Skin of body (tissue), 2 donors: ENCODE results near the gene MBP. TPM values are rescaled to one million over a fixed set of nuclear protein-coding genes. Genes with fewer than 3 reads are reported as not detected.

ENCODE experiments used
- DNase-seq: peaks from one replicate; lab custom pipeline; 2025; lab: John Stamatoyannopoulos, UW
- total RNA-seq: library from RNA; depleted of rRNA; stranded (reverse); fragments of >200 nt; gene quantifications from one replicate; pipeline ENCODE4 v1.2.3, GENCODE V29; 2014

Gene MBP
- total RNA-seq, 1 donor from 2014 or later = 25.1 TPM

DNA sequence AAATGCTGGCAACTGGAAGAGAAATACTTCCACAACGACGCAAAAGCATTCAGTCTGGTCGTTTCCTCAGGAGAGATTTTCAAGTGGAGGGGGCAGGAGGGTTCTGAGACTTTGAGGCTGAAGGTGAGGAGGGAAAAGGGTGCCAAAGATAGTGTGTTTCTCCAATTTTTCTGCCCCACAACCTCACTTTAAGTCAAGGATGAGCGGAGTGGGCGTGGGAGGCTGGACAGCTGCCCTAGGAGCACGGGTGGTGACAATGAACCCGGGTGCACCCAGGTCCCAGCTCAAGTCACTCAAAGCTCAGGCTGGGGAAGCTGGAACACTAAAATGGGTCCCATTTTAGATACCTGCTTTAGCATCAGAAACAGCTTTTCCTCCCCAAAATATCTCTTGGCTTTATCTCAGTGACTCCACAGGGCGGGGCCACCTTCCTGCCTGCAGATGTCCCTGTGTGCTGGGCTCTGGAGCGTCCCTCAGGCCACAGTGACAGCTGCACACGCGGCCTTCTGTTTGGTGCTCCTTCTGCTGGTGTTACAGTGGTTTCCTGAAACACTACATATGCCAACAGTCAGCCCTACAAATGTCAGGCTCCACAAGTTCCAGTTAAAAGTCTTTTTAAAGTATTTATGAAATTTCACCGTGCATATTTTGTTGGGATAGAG lies 1.4 kb upstream of the MBP start:
- no peak for DNase-seq

DNA sequence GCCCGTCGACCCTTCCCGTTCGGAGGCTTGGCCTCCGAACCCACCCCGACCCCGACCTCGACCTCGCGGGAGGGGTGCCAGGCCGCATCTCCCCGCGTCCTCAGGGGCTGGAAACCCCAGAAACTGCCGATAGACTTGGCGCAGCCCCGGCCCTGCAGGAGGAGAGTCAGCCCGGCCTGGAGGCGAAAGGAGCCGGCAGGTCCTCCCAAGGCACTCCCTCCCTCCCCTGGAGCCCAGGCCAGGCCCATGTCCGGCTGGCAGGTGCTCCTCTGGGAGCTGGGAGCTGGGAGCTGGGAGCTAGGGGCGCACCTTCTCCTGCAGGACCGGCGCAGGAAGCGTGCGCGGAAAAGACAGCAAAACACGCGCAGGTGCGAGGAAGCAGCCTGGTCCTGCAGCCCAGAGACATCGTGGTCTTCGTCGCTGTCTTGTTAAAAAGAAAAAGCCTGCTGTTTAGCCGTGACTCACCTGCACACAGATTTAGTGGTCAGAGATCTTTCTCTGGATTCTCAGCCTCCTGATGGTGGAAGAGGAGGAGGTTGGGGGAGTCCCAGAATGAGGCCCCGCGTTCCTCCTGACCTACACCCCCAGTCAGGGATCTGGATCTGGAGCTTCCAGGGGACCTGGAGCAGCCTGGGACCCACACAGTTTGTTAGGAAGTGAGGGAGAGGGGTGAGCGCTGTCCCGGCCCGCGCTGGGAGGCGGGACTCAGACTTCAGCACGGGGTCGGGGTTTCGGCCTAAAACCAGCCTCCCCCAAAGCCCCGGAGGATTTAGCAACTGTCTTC lies 660 bp upstream of the MBP start:
- no peak for DNase-seq

DNA sequence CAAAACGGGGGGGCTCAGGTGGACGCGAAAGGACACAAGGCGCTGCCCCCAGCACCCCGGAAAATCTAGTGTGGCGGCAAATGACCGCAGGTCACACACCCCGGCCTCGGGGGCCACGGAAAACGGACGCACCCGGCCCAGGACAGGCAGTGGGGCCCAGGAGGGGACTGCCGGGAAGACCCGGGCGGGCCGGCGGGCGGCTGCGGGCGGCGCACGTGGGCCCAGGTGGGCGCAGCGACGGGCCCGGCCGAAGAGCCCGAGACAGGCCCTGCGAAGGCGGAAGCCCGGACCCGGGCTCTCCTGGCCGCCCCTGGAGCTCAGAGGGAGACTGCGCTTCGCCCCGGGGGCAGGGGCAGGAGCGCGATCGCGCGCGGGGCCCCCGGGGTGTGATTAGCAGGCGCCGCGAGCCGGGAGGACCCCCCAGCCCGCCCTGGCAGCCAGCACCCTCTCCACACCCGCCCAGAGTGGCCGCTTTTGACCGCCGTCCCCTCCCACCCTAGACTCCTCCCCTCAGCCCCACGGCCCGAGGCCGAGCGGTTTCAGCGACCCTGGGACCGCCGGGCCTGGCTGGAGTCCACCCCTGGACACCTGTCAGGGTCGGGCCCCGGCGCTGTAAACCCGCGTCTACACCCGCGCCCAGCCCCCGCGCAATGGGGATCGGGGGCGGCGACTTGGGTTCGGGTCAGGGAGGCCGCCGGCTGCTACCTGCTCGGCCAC lies 773 bp downstream of the MBP start:
- DNase-seq = no peak

DNA sequence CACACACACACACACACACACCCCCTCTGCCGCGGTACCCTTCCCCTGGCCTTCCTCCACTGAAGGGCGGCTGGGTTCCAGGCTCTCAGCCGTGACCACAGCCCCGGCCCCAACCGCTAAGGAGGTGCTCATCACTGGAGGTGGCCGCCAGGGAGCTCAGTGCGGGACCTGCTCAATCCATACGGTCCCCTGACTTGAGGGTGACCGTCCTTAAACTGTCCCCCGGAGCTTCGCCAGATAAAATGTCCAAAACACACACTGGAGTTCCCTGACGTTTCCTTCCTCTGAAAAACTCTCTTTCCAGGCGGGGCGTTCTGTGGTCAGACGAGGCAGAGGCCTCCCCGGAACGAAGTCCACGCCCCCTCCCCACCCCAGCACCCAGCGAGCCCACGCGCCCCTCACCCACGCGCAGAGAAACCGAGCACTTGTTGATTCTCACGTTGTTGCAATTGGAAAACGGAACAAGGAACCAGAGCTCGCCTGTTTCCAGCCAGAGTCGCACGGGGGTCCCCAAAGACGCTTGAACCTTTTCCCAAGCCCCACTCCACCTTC lies 1.4 kb downstream of the MBP start:
- no peak for DNase-seq

DNA sequence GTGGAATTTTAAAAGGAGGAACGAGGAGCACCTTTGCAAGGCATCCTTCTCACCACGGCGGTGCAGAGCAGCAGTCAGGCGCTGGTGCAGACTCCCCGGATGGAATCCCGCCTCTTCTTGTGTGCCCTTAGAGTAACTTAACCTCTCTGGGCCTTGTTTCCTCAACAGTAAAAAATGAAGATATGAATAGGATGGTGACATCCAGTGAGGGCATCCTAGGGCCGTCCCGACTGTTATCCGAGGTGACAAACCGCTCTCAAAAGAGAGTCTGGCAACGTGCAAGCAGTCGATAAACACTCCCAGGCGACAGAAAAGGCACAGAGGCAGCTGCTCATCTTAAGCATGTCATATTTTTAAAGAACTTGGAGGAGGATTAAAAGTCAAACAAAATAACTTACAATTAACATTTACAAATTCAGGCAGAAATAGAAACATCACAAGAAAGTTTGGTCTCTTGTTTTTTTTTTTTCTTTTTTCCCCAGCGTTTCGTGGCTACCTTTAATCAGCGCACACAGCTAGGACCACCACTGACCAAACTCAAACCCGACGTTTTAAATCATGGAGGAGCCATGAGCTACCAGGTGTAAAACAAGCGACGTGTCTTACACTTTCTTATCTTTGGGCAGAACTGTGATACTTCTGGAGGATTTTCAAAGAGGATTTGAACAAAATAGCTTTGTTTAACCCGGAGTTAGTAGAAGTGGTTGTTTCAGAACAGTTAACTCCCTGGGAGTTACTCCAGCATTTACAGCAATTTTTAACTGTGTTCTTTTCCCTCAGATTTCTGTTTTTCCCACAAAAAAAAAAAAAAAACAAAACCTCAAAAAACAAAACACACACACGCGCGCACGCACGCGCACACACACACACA lies 2.1 kb downstream of the MBP start:
- DNase-seq = no peak

DNA sequence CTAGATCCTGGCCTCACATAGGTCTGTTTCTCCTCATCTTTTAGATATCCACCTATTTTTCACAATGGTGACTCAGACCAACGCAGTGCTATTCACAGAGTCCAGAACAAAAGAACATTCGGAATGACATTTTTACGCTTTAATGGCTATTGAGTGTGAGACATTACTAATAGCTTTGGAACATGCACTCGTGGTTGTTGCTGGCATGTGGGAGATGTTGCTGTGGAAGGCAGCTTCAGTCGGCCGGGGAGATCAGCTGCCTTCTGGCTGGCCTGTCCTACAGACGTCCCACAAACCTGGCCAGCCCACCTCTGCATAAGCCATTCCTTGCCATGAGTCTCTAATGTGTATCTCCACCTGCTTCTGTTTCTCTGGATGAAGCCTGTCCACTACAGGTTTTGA lies 3.4 kb downstream of the MBP start:
- no peak for DNase-seq

DNA sequence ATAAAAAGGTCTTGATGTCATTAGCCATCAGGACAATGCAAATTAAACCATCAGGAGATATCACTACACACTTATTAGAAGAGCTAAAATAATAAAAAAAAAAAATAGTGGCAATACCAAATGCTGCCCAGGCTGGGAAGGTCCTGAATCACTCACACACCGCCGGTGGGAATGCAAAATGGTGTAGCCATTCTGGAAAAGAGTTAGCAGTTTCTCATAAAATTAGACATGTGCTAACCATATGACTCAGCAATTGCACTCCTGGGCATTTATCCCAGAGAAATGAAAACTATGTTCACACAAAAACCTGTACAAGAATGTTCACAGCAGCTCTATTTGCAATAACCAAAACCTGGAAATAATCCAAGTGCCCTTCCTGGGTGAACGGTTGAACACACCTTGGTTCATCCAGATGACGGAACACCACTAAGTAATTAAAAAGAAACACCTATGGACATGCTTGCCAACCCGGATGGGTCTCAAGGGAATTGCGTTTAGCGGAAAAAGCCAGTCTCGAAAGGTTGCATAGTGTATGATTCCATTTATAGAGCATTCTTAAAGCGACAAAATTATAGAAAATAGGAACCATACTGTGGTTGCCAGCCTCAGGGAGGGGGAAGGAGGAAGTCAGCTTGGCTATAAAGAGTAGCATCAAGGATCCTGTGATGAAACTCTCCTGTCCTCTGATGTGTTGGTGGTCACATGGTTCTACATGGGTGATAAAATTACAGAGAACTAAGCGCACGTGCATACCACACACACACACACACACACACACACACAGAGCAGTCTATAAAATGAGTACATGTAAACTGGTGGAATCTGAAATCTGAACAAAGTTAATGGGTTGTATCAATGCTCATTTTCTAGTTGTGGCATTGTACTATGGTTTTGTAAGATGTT lies 4.6 kb downstream of the MBP start:
- DNase-seq = peak; percentile 66

DNA sequence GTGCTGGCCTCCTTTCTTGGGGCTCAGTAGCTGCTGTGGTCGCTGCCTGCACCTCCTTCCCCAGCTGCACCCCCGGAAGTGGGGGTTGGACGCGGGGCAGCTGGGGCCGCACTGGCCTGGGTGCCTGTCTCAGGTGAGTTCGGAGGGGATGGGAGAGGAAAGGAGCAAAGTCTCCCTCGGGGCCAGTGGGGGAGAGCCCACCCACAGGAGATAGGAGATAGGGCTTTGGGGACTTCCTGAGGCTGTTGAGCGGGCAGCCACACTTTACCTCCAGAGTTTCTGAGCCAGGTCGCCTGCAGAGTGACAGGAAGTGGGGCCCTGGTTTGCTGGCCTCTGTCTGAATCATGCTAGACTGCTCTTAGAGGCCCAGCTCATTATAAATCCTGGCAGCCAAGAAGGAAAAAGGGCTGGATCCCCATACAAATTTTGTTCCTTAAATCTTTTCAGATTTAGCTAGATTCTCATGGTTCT lies 8.1 kb downstream of the MBP start:
- DNase-seq = no peak

DNA sequence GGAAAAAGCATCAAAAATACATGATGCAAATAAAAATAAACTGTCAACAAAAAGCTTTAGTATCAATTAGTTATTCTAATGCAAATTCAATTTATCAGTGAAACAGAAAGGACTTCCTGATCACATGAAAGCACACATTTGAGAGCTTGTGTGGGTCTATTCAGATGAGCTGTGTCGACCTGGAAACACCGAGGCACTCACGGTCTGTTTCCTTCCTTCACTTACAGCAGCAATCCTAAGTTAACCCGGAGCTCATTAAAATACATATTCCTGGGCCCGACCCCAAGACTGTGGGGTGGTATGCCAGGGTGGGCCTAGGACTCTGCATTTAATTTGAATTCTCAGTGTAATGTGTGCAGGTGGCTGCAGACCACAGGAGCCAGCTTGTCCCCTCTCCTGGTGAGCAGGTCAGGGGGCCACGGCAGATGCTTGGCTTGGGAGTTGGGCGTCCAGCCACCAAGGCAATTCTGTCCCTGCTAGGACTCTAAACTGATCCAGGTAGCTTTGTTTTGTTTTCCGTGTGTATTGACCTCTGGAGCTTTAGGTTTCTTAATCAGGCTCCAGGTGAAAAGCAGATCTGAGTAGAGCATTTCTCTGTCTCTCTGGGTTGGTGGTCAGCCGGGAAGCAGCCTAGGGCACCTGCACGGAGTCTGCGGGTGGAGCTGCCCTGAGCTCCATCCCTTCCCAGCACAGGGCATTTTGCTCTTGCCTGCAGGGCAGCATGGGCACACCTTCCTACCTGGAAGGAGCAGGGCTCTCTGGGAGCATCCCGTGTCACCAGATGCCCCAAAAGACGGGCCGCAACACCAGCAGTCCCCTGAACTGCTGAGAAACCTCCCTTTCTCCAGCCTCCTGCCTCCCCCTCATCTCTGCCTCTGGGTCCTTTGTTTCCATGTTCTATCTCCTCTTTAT lies 9.0 kb downstream of the MBP start:
- DNase-seq = no peak

DNA sequence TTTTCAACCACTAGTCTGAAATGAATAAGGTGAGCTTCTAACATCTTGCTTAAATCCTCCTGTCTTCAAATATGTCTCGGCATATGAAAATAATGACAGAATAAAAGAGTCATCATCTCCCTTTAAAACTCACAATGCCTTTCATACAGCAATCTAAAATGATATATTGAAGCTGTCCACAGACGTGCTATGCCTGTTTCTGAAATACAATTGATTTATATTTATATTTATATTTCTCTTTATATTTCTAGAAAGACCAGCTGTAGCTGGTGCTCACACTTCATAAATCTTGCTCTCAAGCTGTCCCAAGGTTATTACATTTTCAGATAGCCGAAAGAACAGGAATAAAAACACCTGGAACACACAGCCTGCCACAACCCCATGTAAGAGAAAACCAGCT lies 11.1 kb downstream of the MBP start:
- no peak for DNase-seq

DNA sequence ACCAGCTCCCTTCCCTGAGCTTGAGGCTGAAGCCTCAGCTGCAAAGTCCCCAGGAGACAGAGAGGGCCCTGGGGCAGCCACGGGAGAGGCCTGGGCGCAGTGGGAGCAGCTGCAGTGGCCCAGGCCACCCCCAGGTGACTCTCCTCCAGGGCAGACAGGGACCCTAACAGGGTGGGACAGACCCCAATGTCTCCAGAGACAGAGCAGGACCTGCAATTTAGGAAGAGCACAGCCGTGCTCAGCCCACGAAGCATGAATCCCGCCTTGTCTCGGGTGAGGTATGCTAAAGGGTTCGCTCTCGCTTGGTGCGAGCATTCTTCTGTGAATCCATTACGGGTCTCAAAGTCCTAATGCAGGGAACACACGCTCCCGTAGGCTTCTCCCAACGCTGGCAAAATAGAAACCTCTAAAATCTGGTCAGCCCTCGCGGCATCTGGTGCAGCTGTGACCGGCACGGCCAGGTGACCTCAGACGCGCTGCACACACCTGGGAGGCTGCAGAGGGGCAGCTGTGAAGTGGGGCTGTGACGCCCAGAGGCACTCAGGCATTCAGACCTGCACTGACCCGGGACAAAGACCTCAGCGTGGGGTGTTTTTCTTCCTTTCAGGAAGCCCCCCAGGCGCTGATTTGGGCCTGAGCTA lies 12.6 kb downstream of the MBP start:
- no peak for DNase-seq

- DNase-seq = no peak
Observed at GRCh38 chr18:77119101-77119850, 13.3 kb downstream of the MBP start.

GRCh38 chr18:77118256-77119090 lies 14.1 kb downstream of the MBP start:
- DNase-seq = no peak

DNA sequence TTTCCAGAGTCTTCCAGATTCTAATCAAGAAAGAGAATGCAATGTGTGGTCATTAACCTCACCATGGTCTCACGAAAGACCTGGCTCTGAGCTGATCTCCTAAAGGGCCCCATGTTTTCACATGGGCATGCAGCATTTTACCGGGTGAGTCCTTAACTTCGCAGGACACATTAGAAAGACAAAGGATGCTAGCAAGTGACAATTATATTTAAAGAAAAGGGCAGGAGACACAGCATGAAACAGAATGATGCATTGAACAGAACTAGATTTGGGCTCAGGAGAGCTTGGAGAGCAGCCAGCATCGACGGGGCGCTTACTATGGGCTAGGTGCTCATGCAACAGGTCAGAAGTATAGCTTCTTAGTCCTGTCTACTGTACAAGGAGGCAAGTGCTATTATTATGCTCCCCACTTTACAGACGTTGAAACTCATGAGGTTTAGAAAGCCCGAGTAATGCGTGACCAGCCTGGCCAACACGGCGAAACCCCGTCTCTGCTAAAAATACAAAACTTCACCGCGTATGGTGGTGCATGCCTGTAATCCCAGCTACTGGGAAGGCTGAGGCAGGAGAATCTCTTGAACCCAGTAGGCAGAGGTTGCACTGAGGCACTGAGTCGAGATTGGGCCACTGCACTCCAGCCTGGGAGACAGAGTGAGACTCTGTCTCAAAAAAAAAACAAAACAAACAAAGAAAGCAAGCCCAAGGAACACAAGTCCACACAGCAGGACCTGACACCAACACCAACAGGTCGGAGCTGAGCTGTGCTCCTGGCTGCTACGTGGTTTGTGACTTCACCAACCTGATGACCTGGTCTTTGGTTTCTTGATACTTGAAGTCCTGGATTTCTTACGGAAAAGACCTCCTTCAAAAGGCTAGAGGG lies 16.1 kb downstream of the MBP start:
- no peak for DNase-seq

GRCh38 chr18:77115192-77115953 lies 17.2 kb downstream of the MBP start:
- no peak for DNase-seq
